HG02763 (cell line): ENCODE measurements around the gene TTC23L.
"Not testable (repeated sequence)": the region's sequence is repeated elsewhere in the genome, so short reads cannot be mapped to it uniquely, and the experiment has no call there.

Source experiments
- ATAC-seq: cut with Tn5 transposase; IDR thresholded peaks from one replicate; pipeline ENCODE4 v1.9.1; 2021; ENCODE audit warnings: mild to moderate bottlenecking, moderate library complexity; ENCODE audit not compliant: unreplicated experiment

TTC23L gene

GRCh38 chr5:34838785-34839714, at the start of gene TTC23L:
Gene TTC23L (plus strand): TSS chr5:34839164. CDS start chr5:34840672, 1,508 bp downstream.
- peak; percentile 97 for ATAC-seq

GRCh38 chr5:34789639-34790038, 49.3 kb upstream of the TTC23L start:
- no peak for ATAC-seq

GRCh38 chr5:34790069-34790468, 48.9 kb upstream of the TTC23L start:
- no peak for ATAC-seq

GRCh38 chr5:34791761-34792244, 47.2 kb upstream of the TTC23L start:
- ATAC-seq: no peak

- no peak for ATAC-seq
Observed at GRCh38 chr5:34802834-34803563, 36.0 kb upstream of the TTC23L start.

- no peak for ATAC-seq
Observed at GRCh38 chr5:34803974-34804732, 34.8 kb upstream of the TTC23L start.

GRCh38 chr5:34804913-34805312, 34.1 kb upstream of the TTC23L start:
- no peak for ATAC-seq

GRCh38 chr5:34806532-34806931, 32.4 kb upstream of the TTC23L start:
- ATAC-seq: no peak

- ATAC-seq: no peak
Observed at GRCh38 chr5:34811706-34812105, 27.3 kb upstream of the TTC23L start.

GRCh38 chr5:34813509-34813908, 25.5 kb upstream of the TTC23L start:
- ATAC-seq: no peak

GRCh38 chr5:34817558-34818351, 21.2 kb upstream of the TTC23L start:
- ATAC-seq: no peak

- no peak for ATAC-seq
Observed at GRCh38 chr5:34818717-34819116, 20.2 kb upstream of the TTC23L start.

- ATAC-seq: no peak
Observed at GRCh38 chr5:34820593-34820992, 18.4 kb upstream of the TTC23L start.

GRCh38 chr5:34822956-34823715, 15.8 kb upstream of the TTC23L start:
- no peak for ATAC-seq

- ATAC-seq: no peak
Observed at GRCh38 chr5:34826347-34826746, 12.6 kb upstream of the TTC23L start.

- no peak for ATAC-seq
Observed at GRCh38 chr5:34827588-34828506, 11.1 kb upstream of the TTC23L start.

GRCh38 chr5:34830827-34831226, 8.1 kb upstream of the TTC23L start:
- ATAC-seq: not testable (repeated sequence)

- ATAC-seq: no peak
Observed at GRCh38 chr5:34831303-34831702, 7.7 kb upstream of the TTC23L start.
